Measurements from ENCODE around the gene MYO7B.

The MYO7B gene

GRCh38 chr2:127664065-127664894 lies 128.8 kb downstream of the MYO7B start:
- no peak for DNase-seq (ENCODE audit: low read depth)

GRCh38 chr2:127664895-127665225 lies 129.4 kb downstream of the MYO7B start:
- no peak for DNase-seq (ENCODE audit: low read depth)

DNA sequence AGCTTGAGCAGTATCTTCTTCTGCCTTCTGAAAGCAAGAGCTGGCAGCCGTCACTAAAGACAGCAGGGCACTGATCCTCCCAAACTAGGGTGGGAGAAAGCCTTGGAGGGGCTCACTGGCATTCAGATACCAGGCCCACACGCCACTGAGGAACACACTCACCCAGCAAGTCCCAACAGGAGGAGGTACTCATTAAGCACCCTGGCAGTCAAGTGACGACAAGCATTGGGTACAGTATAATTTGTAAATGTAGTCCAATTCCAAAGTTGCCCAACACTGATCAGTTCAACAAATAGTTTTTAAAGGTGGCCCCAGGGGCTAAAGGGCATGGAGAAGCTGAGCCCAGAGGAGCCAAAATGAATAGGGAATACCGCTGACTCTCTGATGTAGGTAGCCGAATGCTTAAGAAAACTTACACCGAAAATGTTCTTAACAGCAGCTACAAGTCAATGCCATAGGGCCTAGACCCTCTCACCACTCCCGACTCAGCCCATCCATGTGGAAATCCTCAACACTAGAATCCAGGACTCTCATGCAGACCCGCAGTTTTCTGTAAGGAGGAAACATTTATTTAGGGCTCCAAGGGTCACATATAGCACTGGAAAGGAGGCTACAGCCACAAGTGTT lies 129.9 kb downstream of the MYO7B start:
- no peak for DNase-seq (ENCODE audit: low read depth)

DNA sequence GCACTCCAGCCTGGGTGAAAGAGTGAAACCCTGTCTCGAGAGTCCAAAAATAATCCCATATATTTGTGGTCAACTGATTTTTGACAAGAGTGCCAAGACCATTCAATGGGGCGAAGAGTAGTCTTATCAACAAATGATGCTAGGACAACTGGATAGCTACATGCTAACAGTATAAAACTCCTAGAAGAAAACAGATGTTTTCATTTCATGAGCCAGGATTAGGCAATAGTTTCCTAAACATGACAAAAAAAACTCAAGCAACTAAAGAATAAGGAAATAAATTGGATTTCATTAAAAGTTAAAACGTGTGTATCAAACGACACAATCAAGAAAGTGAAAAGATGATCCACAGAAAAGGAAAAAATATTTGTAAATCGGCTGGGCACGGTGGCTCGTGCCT lies 133.6 kb downstream of the MYO7B start:
- no peak for DNase-seq (ENCODE audit: low read depth)

DNA sequence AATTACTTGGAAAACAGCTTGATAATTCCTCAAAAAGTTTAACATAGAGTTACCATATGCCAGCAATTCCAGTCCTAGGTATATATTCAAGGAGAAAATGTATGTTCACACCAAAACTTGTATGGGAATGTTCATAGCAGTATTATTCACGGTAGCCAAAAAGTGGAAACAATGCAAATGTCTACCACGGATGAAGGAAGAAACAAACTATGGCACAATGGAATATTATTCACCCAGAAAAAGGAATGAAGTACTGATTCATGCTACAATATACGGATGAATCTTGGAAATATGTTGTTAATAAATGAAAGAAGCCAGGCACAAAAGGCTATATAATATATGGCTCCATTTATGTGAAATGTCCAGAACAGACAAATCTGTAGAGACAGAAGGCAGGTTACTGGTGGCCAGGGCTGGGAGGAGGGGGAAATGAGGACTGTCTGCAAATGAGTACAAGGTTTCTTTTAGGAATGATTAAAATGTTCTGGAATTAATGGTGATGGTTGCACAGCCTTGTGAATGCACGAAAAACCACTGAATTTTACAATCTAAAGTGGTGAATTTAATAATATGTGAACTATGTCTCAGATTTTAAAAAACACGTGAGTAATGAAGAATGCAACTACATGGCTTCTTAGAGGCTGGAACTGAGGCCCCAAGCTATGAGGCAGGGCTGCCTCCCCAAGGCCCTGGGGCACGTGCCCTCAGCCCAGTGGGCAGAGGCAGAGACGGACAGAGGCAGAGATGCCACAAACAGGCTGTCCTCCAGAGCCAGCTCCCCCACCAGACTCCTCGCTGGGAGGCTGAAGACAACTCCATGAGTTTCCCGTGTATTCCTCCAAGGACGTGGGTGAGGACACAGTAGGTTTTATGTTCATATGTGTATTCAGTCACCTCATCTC lies 134.8 kb downstream of the MYO7B start:
- no peak for DNase-seq (ENCODE audit: low read depth)

GRCh38 chr2:127670957-127671290 lies 135.4 kb downstream of the MYO7B start:
- no peak for DNase-seq (ENCODE audit: low read depth)

- DNase-seq (ENCODE audit: low read depth) = no peak
Measured at GRCh38 chr2:127671557-127672302, 136.2 kb downstream of the MYO7B start.

GRCh38 chr2:127672341-127673224 lies 137.1 kb downstream of the MYO7B start:
- peak; percentile 13 for DNase-seq (ENCODE audit: low read depth)

GRCh38 chr2:127673291-127674069 lies 138.0 kb downstream of the MYO7B start:
- DNase-seq (ENCODE audit: low read depth) = no peak

DNA sequence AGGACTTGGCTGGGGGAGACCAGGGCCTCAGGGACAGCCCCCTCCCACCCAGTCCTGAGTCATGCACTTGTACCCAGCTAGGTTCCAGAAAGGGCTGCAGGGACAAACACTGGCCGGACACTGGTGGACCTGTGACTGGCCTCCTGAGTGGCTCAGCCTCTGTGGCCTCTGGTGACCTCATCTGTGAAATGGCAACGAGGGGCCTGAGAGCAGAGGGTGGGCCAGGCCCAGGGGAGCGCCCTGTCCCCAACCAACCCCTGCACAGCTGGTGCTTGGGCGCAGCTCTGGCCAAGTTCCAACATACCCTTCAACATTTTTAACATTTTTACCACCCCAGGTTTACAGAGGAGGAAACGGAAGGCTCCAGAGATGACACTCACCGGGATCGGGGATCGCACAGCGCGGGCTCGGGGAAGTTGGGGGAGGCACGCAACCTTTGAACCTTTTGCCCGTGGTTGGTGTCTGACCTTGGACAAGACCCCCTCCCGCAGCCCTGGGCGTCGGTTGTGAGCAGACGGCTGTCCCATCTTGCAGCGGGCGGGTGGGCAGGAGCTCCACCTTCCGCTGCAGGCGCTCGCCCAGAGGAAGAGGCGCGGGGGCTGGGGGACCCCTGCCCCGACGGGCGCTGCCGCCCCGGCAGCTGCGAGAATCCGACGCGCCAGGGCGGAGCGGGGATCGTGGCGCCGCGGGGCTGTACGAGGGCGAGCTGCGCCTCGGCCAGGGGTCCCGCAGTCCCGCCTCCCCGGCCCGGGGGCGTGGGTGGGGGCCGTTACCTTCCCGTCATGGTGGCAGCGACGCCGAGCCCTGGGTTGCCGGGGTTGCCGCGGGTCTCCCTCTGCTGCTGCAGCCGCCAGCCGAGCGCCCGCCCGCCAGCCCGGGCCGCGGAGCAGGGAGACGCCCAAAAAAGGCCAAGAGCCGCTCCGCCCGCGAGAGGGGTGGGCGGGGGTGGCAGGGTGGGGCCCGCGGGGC lies 139.0 kb downstream of the MYO7B start:
- peak; percentile 40 for DNase-seq (ENCODE audit: low read depth)

- peak; percentile 75 for DNase-seq (ENCODE audit: low read depth)
Measured at GRCh38 chr2:127675331-127676261, 140.1 kb downstream of the MYO7B start, which contains the start of gene LIMS2. TSS of gene LIMS2 (minus strand) at chr2:127675530. CDS start at chr2:127675024, 506 bp downstream.

DNA sequence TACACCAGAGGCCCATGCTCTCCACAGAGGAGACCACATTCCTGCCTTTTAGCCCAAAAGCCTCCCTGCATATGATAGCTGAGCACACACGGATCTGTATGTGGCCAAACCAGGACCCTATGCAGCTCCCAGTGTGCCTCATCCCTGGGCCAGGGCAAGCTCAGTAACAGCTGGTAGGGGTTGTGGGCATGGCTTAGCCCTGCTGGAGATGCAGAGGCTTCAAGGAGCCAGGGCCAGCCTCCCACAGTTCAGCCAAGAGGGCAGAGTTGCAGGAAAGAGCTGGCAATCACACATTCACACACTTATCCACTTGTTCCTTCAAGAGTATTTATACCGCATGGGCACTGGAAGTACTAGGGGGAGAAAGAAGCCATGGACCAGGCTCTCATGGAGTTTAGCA lies 141.4 kb downstream of the MYO7B start:
- no peak for DNase-seq (ENCODE audit: low read depth)

GRCh38 chr2:127678531-127678930 lies 143.0 kb downstream of the MYO7B start:
- no peak for DNase-seq (ENCODE audit: low read depth)

GRCh38 chr2:127678991-127679390 lies 143.5 kb downstream of the MYO7B start:
- DNase-seq (ENCODE audit: low read depth) = no peak

- no peak for DNase-seq (ENCODE audit: low read depth)
Measured at GRCh38 chr2:127679680-127680361, 144.3 kb downstream of the MYO7B start.

GRCh38 chr2:127680706-127681287 lies 145.3 kb downstream of the MYO7B start:
- no peak for DNase-seq (ENCODE audit: low read depth)

GRCh38 chr2:127681288-127681804 lies 145.9 kb downstream of the MYO7B start:
- DNase-seq (ENCODE audit: low read depth) = no peak

Measured in ELR (cell line).